GM23248 (cell line): Measurements from ENCODE around the gene SART1.

Source experiments
- EZH2 ChIP-seq: fragments of 200-600 bp; sonication (generic); IDR thresholded peaks from 2 replicates; pipeline ENCODE4 v1.6.1; 2018; ENCODE audit warnings: antibody characterized with exemption, mild to moderate bottlenecking; ENCODE audit not compliant: insufficient read depth, poor library complexity, severe bottlenecking
- EZH2phosphoT487 ChIP-seq: fragments of 200-600 bp; sonication (generic); IDR thresholded peaks from 2 replicates; pipeline ENCODE4 v1.6.1; 2018; ENCODE audit warnings: antibody characterized with exemption, moderate library complexity, mild to moderate bottlenecking, low read depth; ENCODE audit not compliant: insufficient read depth

DNA sequence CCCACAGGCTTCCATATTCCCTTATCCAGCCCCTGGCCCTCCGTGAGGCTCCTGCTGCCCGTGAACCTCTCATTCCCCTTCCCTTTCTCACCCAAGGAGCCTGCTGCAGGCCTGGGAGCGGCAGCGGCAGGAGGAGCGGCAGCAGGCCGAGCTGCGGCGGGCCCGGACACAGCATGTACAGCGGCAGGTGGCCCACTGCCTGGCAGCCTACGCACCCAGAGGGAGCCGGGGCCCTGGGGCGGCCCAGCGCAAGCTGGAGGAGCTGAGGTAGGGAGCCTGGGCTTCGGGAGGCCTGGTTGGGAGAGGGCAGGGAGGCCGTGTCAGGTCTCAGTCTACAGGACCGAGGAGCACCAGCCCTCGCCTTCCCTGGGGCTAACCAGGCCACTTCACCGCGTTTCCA is 8.1 kb upstream of the SART1 start:
- TF ChIP-seq EZH2phosphoT487 (no peak), EZH2 (no peak)
